ENCODE measurements around the gene VPS35. TPM values are rescaled to one million over a fixed set of nuclear protein-coding genes. Genes with fewer than 3 reads are reported as not detected.
"Not testable (repeated sequence)": the region's sequence is repeated elsewhere in the genome, so short reads cannot be mapped to it uniquely, and the experiment has no call there.

The VPS35 gene
- total and polyA plus RNA-seq, 3 experiments from 2014 or later, result 69.2 to 89.8 (median 89.0) TPM

DNA sequence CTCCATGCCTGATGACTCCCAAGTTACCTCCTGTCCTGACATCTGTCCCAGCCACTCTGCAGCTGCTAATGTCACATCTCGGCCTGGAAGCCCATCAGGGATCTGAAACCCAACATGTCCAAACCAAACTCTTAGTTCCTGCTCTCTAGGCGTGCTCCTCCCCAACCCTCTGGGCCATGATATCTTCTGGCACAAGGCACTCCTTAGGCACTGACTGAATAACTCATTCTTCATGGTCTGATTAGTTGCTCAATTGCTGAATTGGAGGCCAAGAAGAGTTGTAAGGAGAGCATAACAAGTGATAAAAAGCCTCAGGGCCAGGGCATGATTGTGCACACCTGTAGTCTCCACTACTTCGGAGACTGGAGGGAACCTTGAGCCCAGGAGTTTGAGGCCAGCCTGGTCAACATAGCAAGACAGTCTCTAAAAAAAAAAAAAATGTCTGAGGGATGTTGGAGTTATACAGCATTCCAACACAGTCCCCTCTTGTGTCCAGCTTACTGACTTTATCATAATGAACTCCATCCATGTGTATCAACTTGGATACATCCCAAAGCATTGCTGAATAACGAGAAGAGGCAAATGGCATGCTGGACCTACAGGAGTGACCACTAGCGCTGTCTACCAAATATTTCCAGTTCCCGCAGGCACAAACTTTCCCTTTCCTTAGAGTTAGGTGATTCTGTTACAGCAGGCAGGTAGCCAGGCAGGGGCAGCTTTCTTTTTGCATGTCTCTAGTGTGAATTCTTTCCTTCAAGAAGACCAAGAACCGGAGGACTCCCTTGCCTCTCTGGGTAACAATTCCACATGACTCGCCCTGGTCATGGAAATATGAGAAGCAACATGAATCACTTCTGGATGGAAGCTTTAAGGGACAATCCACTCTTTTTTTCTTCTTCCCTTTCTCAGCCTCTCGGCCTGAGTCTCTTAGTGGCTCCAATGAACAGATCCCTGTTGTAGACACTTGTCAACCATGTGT, 49.7 kb downstream of the VPS35 start:
- H3K4me1 ChIP-seq (ENCODE audit: insufficient read depth, low read length), result no peaks in the 10 kb centered on the region
- no peaks in the 10 kb centered on the region for H3K9me3 ChIP-seq (ENCODE audit: low read length)
- ChIA-PET POLR2A (no interaction called here), CTCF (no interaction called here)
- peaks cover 7 to 16% (median 13%) of the 10 kb centered on the region in 5 donors for H3K9me3 Mint-ChIP-seq
- no peak overlapping the region for H3K27ac ChIP-seq (ENCODE audit: low read depth, low read length)
- H3K36me3 Mint-ChIP-seq, result peaks cover 7 to 23% (median 17%) of the 10 kb centered on the region in 3 donors
- H3K36me3 ChIP-seq (ENCODE audit: insufficient read depth, low read length), result no peaks in the 10 kb centered on the region
- H3K27me3 Mint-ChIP-seq, result peaks cover 0 to 6% of the 10 kb centered on the region in 2 donors
- DNase-seq, result no peak
- H3K4me3 ChIP-seq (ENCODE audit: low read length), result no peak overlapping the region
- no peaks in the 10 kb centered on the region for H3K4me1 Mint-ChIP-seq
- H3K27me3 ChIP-seq (ENCODE audit: insufficient read depth, low read length, poor library complexity, severe bottlenecking), result no peaks in the 10 kb centered on the region
- H3K4me3 Mint-ChIP-seq, result no peak overlapping the region
- H3K27ac Mint-ChIP-seq, result peak overlapping the region in 1 of 8 donors; percentile 44

- POLR2A ChIA-PET, result no interaction called here
- no peak for DNase-seq
- H3K4me1 Mint-ChIP-seq, result no peaks in the 10 kb centered on the region
- H3K27ac Mint-ChIP-seq, result no peak overlapping the region
- peaks cover 0 to 2% (median 0%) of the 10 kb centered on the region in 3 donors for H3K36me3 Mint-ChIP-seq
- peak overlapping the region in 2 of 7 donors; percentile 34 to 39 for H3K4me3 Mint-ChIP-seq
- Histone ChIP-seq H3K9me3 (ENCODE audit: low read length) (no peaks in the 10 kb centered on the region), H3K36me3 (ENCODE audit: insufficient read depth, low read length) (no peaks in the 10 kb centered on the region), H3K27me3 (ENCODE audit: insufficient read depth, low read length, poor library complexity, severe bottlenecking) (no peaks in the 10 kb centered on the region), H3K4me3 (ENCODE audit: low read length) (no peak overlapping the region), H3K4me1 (ENCODE audit: insufficient read depth, low read length) (no peaks in the 10 kb centered on the region), H3K27ac (ENCODE audit: low read depth, low read length) (no peak overlapping the region)
- CTCF ChIA-PET, result no interaction called here
- no peaks in the 10 kb centered on the region for H3K9me3 Mint-ChIP-seq
- peaks cover 0 to 5% of the 10 kb centered on the region in 2 donors for H3K27me3 Mint-ChIP-seq
Measured at GRCh38 chr16:46632778-46633733, 55.9 kb downstream of the VPS35 start.

DNA sequence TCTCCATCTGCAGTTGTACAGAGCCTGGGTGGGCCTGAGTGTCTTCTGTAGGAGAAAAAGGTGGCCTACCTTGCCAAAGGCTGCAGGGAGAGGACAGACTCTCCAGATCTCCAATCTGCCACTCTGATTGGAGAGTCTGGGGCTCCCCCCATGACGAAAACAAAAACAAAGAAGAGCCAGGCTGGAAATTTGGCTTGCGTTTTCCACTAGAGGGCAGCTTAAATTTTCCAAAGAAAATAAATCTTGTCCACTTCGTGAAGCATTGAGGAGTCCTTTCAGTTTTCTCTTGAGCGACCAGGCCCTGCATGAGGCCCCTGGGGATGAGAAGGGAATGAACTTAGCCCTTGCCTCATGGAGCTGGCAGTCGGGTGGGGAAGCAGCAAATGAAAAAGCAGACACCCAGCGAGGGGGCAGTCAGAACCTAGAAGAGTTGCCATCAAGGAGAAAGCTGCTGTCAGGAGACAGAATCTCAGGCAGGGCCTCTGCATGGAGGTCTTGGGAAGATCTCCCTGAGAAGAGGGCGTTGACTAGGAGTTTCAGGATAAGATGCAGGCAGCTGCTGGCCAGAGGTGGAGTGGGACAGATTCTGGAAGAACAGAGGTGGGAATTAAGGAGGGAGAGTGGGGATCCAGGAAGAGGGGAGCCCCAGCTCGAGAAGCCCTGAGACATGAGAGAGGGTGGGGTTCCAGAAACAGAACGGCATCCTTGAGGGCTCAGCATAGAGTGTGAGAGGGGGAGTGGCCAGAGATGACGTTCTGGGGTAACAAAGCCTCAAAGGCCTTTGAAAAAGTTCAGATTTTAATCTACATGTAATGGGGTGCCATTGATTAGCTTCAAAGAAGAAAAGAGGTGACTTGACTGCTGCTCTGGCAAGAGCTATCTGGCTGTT, 59.4 kb downstream of the VPS35 start:
- H3K4me1 ChIP-seq (ENCODE audit: insufficient read depth, low read length), result no peaks in the 10 kb centered on the region
- H3K9me3 ChIP-seq (ENCODE audit: low read length), result no peaks in the 10 kb centered on the region
- H3K27ac ChIP-seq (ENCODE audit: low read depth, low read length), result no peak overlapping the region
- no peak overlapping the region for H3K4me3 Mint-ChIP-seq
- no peak for DNase-seq
- H3K4me1 Mint-ChIP-seq, result no peaks in the 10 kb centered on the region
- H3K9me3 Mint-ChIP-seq, result no peaks in the 10 kb centered on the region
- ChIA-PET POLR2A (no interaction called here), CTCF (no interaction called here)
- H3K27ac Mint-ChIP-seq, result no peak overlapping the region
- H3K4me3 ChIP-seq (ENCODE audit: low read length), result no peak overlapping the region
- H3K36me3 Mint-ChIP-seq, result peaks cover 0 to 2% (median 0%) of the 10 kb centered on the region in 3 donors
- no peaks in the 10 kb centered on the region for H3K36me3 ChIP-seq (ENCODE audit: insufficient read depth, low read length)
- no peaks in the 10 kb centered on the region for H3K27me3 ChIP-seq (ENCODE audit: insufficient read depth, low read length, poor library complexity, severe bottlenecking)
- H3K27me3 Mint-ChIP-seq, result peaks cover 0 to 3% of the 10 kb centered on the region in 2 donors

DNA sequence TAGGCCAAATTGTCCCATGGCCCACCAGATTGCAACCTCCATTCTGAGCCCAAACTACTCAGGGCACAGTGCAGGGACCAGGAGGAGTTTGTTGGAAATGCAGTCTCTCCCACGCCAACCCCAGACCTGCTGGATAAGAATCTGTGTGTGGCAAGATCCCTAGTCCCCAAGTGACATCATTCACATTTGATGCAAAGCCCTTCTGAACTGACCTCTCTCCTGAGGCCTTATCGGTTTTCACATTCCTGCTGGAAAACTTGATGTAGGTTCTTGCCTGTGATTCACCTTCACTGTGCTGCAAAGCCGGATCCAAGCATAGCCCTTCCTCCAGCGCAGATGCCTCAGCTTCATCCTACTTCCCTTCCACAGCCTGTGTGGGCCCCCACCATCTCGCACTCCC, 61.2 kb downstream of the VPS35 start:
- Histone ChIP-seq H3K36me3 (ENCODE audit: insufficient read depth, low read length) (no peaks in the 10 kb centered on the region), H3K9me3 (ENCODE audit: low read length) (no peaks in the 10 kb centered on the region), H3K27me3 (ENCODE audit: insufficient read depth, low read length, poor library complexity, severe bottlenecking) (no peaks in the 10 kb centered on the region), H3K4me1 (ENCODE audit: insufficient read depth, low read length) (no peaks in the 10 kb centered on the region), H3K27ac (ENCODE audit: low read depth, low read length) (no peak overlapping the region), H3K4me3 (ENCODE audit: low read length) (no peak overlapping the region)
- H3K4me3 Mint-ChIP-seq, result no peak overlapping the region
- CTCF ChIA-PET, result no interaction called here
- peaks cover 0 to 3% of the 10 kb centered on the region in 2 donors for H3K27me3 Mint-ChIP-seq
- POLR2A ChIA-PET, result no interaction called here
- peaks cover 0 to 2% (median 0%) of the 10 kb centered on the region in 3 donors for H3K36me3 Mint-ChIP-seq
- DNase-seq, result no peak
- no peaks in the 10 kb centered on the region for H3K9me3 Mint-ChIP-seq
- H3K27ac Mint-ChIP-seq, result no peak overlapping the region
- H3K4me1 Mint-ChIP-seq, result no peaks in the 10 kb centered on the region

DNA sequence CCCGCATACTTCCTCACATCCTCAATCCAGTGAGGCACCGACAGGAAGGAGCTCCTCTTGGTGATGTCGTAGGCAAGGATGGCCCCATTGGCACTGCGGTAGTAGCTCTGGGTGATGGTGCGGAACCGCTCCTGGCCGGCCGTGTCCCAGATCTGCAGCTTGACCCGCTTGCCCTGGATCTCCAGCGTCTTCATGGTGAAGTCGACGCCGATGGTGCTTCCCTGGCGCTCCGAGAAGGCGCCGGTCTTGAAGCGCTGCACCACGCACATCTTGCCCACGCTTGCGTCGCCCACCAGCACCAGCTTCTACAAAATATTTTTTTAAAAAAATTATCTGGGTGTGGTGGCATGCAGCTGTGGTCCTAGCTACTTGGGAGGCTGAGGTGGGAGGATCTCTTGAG, 62.3 kb downstream of the VPS35 start:
- H3K4me3 Mint-ChIP-seq; H3K9me3 Mint-ChIP-seq; H3K9me3 ChIP-seq (ENCODE audit: low read length); H3K36me3 Mint-ChIP-seq; H3K4me1 ChIP-seq (ENCODE audit: insufficient read depth, low read length); DNase-seq; H3K27me3 ChIP-seq (ENCODE audit: insufficient read depth, low read length, poor library complexity, severe bottlenecking); H3K4me1 Mint-ChIP-seq; H3K27ac Mint-ChIP-seq; CTCF ChIA-PET; H3K27me3 Mint-ChIP-seq; H3K36me3 ChIP-seq (ENCODE audit: insufficient read depth, low read length); POLR2A ChIA-PET; H3K4me3 ChIP-seq (ENCODE audit: low read length); H3K27ac ChIP-seq (ENCODE audit: low read depth, low read length): not testable (repeated sequence)

- H3K9me3 Mint-ChIP-seq; H3K27me3 ChIP-seq (ENCODE audit: insufficient read depth, low read length, poor library complexity, severe bottlenecking); CTCF ChIA-PET; H3K27ac ChIP-seq (ENCODE audit: low read depth, low read length); H3K36me3 ChIP-seq (ENCODE audit: insufficient read depth, low read length); H3K27me3 Mint-ChIP-seq; H3K4me1 ChIP-seq (ENCODE audit: insufficient read depth, low read length); H3K36me3 Mint-ChIP-seq; H3K27ac Mint-ChIP-seq; H3K4me3 Mint-ChIP-seq; H3K4me3 ChIP-seq (ENCODE audit: low read length); POLR2A ChIA-PET; DNase-seq; H3K9me3 ChIP-seq (ENCODE audit: low read length): not testable (repeated sequence)
- peaks cover 22 to 24% (median 23%) of the 10 kb centered on the region in 3 donors for H3K4me1 Mint-ChIP-seq
Measured at GRCh38 chr16:46624862-46625261, 64.1 kb downstream of the VPS35 start.

GRCh38 chr16:46623707-46624106, 65.3 kb downstream of the VPS35 start:
- DNase-seq; H3K4me3 ChIP-seq (ENCODE audit: low read length); H3K27ac ChIP-seq (ENCODE audit: low read depth, low read length); H3K36me3 ChIP-seq (ENCODE audit: insufficient read depth, low read length); H3K27ac Mint-ChIP-seq; H3K27me3 Mint-ChIP-seq; H3K36me3 Mint-ChIP-seq; H3K4me3 Mint-ChIP-seq; H3K9me3 ChIP-seq (ENCODE audit: low read length); POLR2A ChIA-PET; H3K9me3 Mint-ChIP-seq; CTCF ChIA-PET; H3K27me3 ChIP-seq (ENCODE audit: insufficient read depth, low read length, poor library complexity, severe bottlenecking); H3K4me1 ChIP-seq (ENCODE audit: insufficient read depth, low read length): not testable (repeated sequence)
- H3K4me1 Mint-ChIP-seq, result peaks cover 22 to 24% (median 23%) of the 10 kb centered on the region in 3 donors

Measured in CD8-positive, alpha-beta memory T cell (primary cell).